GM12892 (cell line): ENCODE results near the gene FAM234B.

ENCODE experiments used
- POLR2AphosphoS5 ChIP-seq: IDR thresholded peaks from 2 replicates; pipeline ENCODE4 v1.6.1; 2011; ENCODE audit warnings: low read depth, low read length, control low read depth
- TAF1 ChIP-seq: IDR thresholded peaks from 2 replicates; pipeline ENCODE4 v1.6.1; 2011; ENCODE audit warnings: low read depth, mild to moderate bottlenecking, control low read depth, low read length, borderline replicate concordance

GRCh38 chr12:13093191-13093847 lies 49.1 kb downstream of the FAM234B start:
- no peak for TF ChIP-seq POLR2AphosphoS5
- no peak for TF ChIP-seq TAF1
